T-helper 2 cell (primary cell): ENCODE results near the gene RHOF.

Experiments used
- DNase-seq, 5 experiments: peaks; one replicate each; pipeline versions ENCODE4 v3.0.0 to v3.0.0-alpha.2; 2012 to 2022

RHOF gene

GRCh38 chr12:121804417-121805111, 11.1 kb upstream of the RHOF start:
- DNase-seq = peak in 3 of 5 experiments; percentile 61 to 80 (median 61)

- DNase-seq = peak in 2 of 5 experiments; percentile 34 to 79
Measured at GRCh38 chr12:121803861-121804416, 10.5 kb upstream of the RHOF start, which contains the start of gene SETD1B. Gene SETD1B (plus strand): TSS chr12:121804009. CDS start chr12:121804738, 729 bp downstream.

- DNase-seq = peak; percentile 73 to 97 (median 82)
Measured at GRCh38 chr12:121802843-121803698, 9.6 kb upstream of the RHOF start.

GRCh38 chr12:121802485-121802842, 9.0 kb upstream of the RHOF start:
- no peak for DNase-seq

GRCh38 chr12:121801595-121802484, 8.4 kb upstream of the RHOF start:
- DNase-seq = peak in 2 of 5 experiments; percentile 30 to 87

GRCh38 chr12:121800694-121801594, 7.5 kb upstream of the RHOF start:
- peak; percentile 40 to 87 (median 62) for DNase-seq

GRCh38 chr12:121799842-121800693, 6.6 kb upstream of the RHOF start:
- DNase-seq = peak; percentile 46 to 88 (median 62)

- peak in 3 of 5 experiments; percentile 45 to 88 (median 64) for DNase-seq
Measured at GRCh38 chr12:121799156-121799841, 5.8 kb upstream of the RHOF start.

- DNase-seq = no peak
Measured at GRCh38 chr12:121798787-121799155, 5.3 kb upstream of the RHOF start.

- no peak for DNase-seq
Measured at GRCh38 chr12:121797937-121798786, 4.7 kb upstream of the RHOF start.

- no peak for DNase-seq
Measured at GRCh38 chr12:121796855-121797751, 3.6 kb upstream of the RHOF start.

GRCh38 chr12:121795034-121795968, 1.8 kb upstream of the RHOF start:
- peak; percentile 70 to 79 (median 76) for DNase-seq

- DNase-seq = peak in 1 of 5 experiments; percentile 42
Measured at GRCh38 chr12:121794534-121795033, 1.1 kb upstream of the RHOF start.

GRCh38 chr12:121793838-121794533, 498 bp upstream of the RHOF start:
- DNase-seq = peak; percentile 86 to 97 (median 93)
